ENCODE measurements around the gene CEP112. TPM values are rescaled to one million over a fixed set of nuclear protein-coding genes. Genes with fewer than 3 reads are reported as not detected.

The CEP112 gene
- total and polyA plus RNA-seq, 10 of the 15 experiments (the other 5 are each of a cell fraction or from before 2014, with no cell fraction given), result 0.11 to 3.8 (median 0.32) TPM; not detected in 1

- CTCF ChIA-PET, result no interaction called here
- no peak for FAIRE-seq
- BruUV-seq (replicated peaks), result no TSS peak
- Histone ChIP-seq H2AFZ (ENCODE audit: control insufficient read depth, low read depth, low read length) (peak overlapping the region; percentile 12; the same call in 1 of the 2 replicates), H3K27ac (ENCODE audit: control insufficient read depth, insufficient read depth) (no peak overlapping the region), H3K36me3 (ENCODE audit: control insufficient read depth in 2 of 2, insufficient read depth in 2 of 2, low read length in 1 of 2) (no peaks in the 10 kb centered on the region), H3K27me3 (replicated peaks in 1 of 2; ENCODE audit: control insufficient read depth in 2 of 2, insufficient read depth in 2 of 2, low read length in 1 of 2) (no peaks in the 10 kb centered on the region), H3K4me2 (ENCODE audit: control insufficient read depth, insufficient read depth) (no peak overlapping the region), H3K79me2 (ENCODE audit: control insufficient read depth, insufficient read depth, low read length) (no peaks in the 10 kb centered on the region), H4K20me1 (ENCODE audit: control insufficient read depth, insufficient read depth) (no peaks in the 10 kb centered on the region), H3K4me1 (ENCODE audit: control insufficient read depth, insufficient read depth, low read length) (no peaks in the 10 kb centered on the region), H3K4me3 (no peak overlapping the region), H3K9me3 (replicated peaks; ENCODE audit: control insufficient read depth, insufficient read depth, low read length) (no peaks in the 10 kb centered on the region; the same call in 1 of the 3 replicates), H3K9ac (ENCODE audit: control insufficient read depth, insufficient read depth, low read length) (no peak overlapping the region)
- no peak for ATAC-seq
- TF ChIP-seq CHD2 (IDR thresholded peaks at IDR 0.05; ENCODE audit: borderline replicate concordance, low read depth, low read length) (no peak), IKZF2 (IDR thresholded peaks at IDR 0.05) (no peak), MYB (IDR thresholded peaks at IDR 0.05; ENCODE audit: borderline replicate concordance, low read depth, low read length) (no peak), EED (IDR thresholded peaks at IDR 0.05; ENCODE audit: low read depth) (no peak), YY1 (IDR thresholded peaks at IDR 0.05; ENCODE audit: low read depth, low read length) (no peak), BCL11A (IDR thresholded peaks at IDR 0.05; ENCODE audit: low read depth, low read length) (no peak), CBX5 (IDR thresholded peaks at IDR 0.05; ENCODE audit: low read depth) (no peak), PML (IDR thresholded peaks at IDR 0.05; ENCODE audit: low read length) (no peak), USF1 (IDR thresholded peaks at IDR 0.05; ENCODE audit: borderline replicate concordance, extremely low read length, insufficient read depth, low read depth, low read length) (no peak), BRCA1 (IDR thresholded peaks at IDR 0.05; ENCODE audit: low read depth, low read length) (no peak), ATF2 (IDR thresholded peaks at IDR 0.05; ENCODE audit: low read length) (no peak), HCFC1 (IDR thresholded peaks at IDR 0.05; ENCODE audit: low read length) (no peak), ASH2L (IDR thresholded peaks at IDR 0.05; ENCODE audit: borderline replicate concordance, low read depth) (no peak), MTA2 (IDR thresholded peaks at IDR 0.05; ENCODE audit: low read depth) (no peak), BACH1 (IDR thresholded peaks at IDR 0.05; ENCODE audit: borderline replicate concordance) (no peak), NFIC (IDR thresholded peaks at IDR 0.05; ENCODE audit: low read depth, low read length) (no peak), RBBP5 (conservative IDR thresholded peaks at IDR 0.05) (no peak), POLR2AphosphoS5 (IDR thresholded peaks at IDR 0.05; ENCODE audit: low read length) (no peak), REST (IDR thresholded peaks at IDR 0.05; ENCODE audit: low read depth, low read length) (no peak)
- DNase-seq (ENCODE audit: low read depth, low spot score), result no peak
- RAD21 ChIA-PET (ENCODE audit: unreplicated experiment), result interaction anchor here (0.6 kb wide), 1 partner anchor 830 kb away, joined by 3 read pairs; no protein-coding TSS in a partner anchor
- POLR2A ChIA-PET, result no interaction called here
- WGBS (ENCODE audit: insufficient coverage, insufficient replicate concordance, low lambda C conversion rate, missing lambda C conversion rate), result 36% methylated on average over 8 of the region's 8 CpGs
- intact Hi-C loops (cut with micrococcal nuclease; ENCODE audit: unreplicated experiment), result no loop called here
- SMC1A ChIA-PET (ENCODE audit: uncharacterized antibody, unreplicated experiment), result no interaction called here
- in situ Hi-C loops (cut with MboI), result no loop called here
These were observed 327.5 kb downstream of the CEP112 start for GRCh38 chr17:65864394-65864793.

All from GM12878 (cell line).